ENCODE data around the gene ZIK1.

The ZIK1 gene

DNA sequence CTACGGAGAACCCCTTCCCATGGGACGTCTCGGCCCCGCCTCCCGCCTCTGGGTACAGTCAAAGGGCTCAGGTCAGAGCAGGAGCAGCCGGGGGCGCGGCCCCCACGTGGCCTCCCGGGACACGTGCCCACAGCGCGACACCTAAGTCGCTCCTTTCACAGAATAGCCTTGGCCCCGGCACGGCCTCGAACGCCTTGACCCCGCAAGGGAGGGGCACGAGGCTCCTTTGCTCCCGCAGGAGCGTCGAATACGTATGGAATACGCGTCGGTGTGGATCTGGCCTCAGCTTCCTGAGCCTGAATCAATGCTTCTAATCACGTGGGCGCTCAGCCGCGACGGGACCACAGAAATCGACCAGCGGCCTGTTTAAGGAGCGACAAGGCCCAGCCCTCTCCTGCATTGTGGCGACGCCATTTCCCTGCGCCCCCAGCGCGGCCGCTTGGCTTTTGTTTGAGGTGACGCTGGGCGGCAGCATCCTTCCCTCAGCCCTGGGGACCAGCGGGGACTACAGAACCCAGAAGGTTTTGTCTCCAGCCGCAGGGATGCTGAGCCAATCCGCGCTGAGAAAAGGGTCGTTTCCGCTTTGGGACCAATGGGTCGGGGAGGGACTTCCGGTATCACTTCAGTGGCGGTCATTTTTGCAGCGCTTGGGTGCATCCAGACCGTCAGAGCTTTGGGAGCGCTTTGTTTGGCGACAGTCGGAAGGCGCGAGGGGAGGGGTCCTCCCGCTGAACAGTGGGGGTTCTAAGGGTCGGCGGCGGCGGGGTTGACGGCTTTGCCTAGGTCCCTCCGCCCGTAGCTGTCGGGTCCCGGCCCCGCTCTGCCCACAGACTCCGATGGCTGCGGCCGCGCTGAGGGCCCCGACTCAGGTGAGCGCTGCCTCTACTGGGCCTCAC lies at the start of gene ZIK1:
Gene ZIK1 (plus strand): TSS at position 625 of the 896 bp plus-strand sequence. CDS start 212 bp downstream, at position 837.
- peak; percentile 57 for DNase-seq

DNA sequence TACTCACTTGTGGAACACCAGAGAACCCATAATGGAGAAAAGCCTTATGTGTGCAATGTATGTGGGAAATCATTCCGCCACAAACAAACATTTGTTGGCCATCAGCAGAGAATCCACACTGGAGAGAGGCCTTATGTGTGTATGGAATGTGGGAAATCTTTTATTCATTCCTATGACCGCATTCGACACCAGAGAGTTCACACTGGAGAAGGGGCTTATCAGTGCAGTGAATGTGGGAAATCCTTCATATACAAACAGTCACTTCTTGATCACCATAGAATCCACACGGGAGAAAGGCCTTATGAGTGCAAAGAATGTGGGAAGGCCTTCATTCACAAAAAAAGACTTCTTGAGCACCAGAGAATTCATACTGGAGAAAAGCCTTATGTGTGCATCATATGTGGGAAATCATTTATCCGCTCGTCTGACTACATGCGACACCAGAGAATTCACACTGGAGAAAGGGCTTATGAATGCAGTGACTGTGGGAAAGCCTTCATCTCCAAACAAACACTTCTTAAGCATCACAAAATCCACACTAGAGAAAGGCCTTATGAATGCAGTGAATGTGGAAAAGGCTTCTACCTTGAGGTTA lies 45.9 kb upstream of the ZIK1 start:
- DNase-seq: no peak

DNA sequence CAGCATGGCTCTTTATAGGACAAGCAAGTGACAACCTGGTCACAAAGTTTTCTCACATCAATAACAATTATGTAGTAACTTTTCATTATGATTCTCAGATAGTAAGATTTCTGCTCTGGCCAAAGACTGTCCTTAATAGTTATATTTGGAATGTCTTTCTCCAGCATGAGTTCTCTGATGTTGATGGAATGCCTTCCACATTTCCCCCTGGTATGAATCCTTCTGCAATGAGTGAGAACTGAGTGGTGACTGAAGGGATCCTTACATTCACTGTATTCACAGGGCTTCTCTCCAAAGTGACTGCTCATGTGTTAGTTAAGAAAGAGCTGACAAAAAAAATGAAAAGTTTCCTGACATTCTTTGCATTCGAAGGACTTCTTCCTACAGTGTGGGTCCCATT lies 37.4 kb upstream of the ZIK1 start:
- no peak for DNase-seq

DNA sequence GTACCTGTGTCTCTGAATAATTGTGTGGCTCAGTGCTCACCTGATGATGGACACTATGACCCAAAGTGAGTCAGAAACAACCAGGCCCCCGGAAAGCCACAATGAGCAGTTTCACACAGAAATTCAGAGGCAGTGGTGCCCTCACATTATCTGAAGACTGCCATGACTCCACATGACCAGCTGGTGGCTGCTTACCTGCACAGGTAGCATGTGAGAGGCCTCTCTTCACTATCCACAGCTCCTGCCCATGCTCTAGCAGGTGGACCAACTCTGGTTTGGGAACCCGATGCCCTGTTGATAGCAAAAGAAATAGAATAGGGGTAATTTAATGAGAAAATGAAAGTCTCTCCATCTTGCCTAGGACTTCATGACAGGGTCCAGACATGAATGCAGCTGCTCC lies 31.5 kb upstream of the ZIK1 start:
- no peak for DNase-seq

DNA sequence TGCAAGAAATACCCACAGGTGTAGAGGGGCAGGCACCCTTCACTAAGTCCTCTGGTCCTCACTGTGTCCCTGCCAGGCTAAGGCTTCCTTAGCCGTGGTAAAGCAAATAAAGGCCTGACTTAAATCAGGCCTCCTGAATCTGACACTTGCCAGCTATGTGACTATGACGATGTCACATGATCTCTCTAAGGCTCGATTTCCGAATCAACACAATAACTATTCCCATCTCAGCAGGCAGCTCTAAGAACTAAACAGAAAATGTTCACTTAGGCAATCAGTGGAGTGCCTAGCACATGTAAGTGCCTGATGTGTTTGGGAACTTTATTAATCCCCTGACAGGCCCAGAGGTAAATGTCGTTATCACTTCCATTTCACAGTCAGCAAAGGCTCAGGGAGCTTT lies 26.3 kb upstream of the ZIK1 start:
- no peak for DNase-seq

DNA sequence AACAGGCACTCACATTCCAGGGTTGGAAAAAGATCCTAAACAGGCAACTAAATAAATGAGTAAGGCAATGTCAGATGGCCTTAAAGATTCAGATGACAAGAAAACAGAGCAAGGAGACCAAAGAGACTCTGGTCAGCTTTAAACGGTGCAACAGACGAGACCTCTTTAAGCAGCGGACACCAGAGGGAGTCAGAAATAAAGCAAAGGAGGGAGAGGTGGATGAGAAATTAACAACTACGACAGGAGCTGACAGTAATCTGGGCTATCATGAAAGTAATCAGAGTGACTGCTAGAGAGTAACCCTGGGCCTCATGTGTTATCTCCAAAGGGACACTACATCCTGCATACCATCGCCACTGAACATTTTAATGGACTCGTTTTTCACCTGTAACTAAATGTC lies 25.4 kb upstream of the ZIK1 start:
- no peak for DNase-seq

DNA sequence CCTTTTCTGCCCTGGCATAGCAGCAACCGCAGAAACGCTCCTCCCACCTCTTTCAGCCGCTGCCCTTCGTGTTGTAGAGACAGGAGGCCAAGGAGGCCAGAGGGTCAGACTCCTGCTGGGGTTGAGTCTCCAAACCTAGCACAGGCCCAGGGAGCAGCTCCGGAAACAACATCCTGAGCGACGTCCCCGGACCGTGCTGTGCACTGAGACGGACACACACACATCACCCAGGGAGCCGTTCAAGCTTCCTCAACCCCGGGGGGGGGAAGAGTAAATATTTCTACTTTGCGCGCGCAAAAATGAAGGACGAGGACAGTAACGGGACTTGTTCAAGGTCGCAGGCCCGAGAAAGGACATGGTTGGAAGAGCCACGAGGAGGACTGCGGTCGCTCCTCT lies 24.9 kb upstream of the ZIK1 start:
- DNase-seq: no peak

DNA sequence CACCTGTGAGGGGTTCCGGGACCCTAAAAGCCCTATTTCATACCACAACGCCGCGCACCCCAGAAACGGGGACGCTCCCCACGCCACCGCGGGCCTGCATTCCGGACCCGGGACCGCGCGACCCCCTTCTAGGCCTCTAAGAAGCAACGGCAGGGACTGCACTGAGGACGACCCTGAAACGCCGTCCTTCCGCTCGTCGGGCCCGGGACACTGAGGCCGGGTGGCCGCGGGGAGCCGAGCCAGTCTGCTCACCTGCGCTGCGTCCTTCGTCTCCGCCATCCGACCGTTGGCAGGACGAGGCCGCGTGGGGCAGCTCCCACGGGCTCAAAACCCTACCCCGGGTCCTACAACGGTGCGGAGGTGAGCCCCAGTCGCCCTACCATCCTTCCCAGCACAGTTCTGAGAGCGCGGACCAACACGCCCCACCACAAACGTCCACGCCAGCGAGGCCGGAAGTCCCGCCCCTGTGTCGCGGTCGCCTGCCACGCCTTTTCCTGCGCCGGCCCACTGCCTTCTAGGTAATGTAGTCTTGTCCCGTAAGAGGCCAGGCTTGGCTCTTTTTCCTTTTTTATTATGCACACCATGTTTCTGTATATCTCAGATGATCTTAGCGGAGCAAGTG lies 24.4 kb upstream of the ZIK1 start, which contains the start of gene ZNF550:
Gene ZNF550 (minus strand): TSS at position 460 of the 622 bp plus-strand sequence. CDS start 181 bp downstream, at position 279.
- DNase-seq: peak; percentile 60

DNA sequence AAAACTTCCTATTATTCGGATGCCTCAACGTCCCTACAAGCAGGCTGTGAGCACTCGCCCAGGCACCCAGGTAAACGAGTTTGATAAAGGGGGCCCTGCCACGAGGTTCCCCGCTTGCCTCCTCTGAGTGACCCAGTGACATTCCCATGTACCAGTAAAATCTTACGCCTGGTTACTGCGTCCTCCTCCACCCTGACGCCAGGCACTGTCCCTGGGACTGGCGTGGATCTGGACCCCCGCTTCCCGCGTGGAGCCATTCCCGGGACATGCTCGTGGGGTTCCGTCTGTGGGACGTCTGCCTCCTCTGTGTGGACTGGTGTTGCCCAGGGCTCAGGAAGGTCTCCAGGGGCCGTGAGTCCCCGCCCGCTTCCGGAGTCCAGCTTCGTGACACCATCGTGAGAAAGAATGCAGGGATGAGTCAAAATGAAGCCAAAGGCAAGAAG lies 23.9 kb upstream of the ZIK1 start:
- DNase-seq: no peak

DNA sequence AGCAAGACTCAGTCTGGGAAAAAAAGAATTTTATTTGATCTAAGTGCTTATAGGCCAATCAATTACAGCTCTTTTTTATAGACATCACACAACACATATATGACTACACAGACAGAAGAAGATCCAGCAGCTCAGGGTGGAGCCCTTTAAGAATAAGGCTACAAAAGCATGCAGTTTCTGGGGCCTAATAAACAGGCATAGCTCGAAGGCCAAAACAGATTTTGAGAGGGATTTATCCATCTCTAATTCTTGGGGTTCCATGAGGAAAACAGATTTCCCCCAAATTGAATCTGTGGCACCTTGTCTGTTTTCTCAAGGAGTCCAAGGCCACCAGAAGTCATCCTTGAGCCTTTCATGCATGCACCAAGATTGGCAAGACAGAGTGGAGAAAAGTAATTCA lies 20.4 kb upstream of the ZIK1 start:
- no peak for DNase-seq

DNA sequence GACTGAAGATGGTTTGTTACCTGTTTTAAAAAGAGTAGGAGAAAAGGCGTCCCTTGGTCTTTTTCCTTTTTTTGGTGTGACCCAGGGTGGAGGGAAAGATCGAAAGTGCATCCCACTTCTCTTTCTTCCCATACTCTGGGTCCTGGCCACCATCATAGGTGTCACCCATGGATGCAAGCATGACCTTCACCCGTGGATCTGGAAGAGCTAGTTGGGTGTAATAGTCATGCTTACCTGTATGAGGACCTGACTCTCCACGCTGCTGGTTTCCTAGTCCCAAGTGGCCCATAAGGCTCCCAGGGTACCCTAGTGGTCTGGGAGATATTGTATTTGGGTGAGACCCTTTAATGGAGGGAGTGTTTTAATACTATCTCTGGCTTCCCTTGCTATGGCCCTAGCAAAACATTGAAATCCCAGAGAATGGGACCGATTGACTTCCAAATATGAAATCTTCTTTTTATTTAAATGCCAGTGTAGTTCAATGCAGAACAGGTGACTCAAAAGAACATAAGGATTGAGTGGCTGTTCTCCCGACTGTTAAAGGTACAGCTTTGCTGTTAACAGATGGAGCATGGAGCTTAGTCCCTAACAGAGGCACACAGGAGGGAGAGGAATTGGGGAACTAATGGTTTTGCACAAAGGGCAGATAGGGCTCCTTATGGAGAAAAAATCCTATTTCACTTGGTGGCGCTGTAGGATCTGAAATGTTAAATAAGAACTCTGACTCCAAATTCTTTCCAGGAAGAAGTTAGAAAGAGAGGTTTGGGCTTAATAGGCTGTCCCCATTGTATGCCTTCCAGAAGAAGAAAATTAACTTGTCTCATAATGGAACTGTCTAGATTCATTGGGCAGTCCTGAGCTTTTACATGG lies 17.3 kb upstream of the ZIK1 start:
- DNase-seq: no peak

DNA sequence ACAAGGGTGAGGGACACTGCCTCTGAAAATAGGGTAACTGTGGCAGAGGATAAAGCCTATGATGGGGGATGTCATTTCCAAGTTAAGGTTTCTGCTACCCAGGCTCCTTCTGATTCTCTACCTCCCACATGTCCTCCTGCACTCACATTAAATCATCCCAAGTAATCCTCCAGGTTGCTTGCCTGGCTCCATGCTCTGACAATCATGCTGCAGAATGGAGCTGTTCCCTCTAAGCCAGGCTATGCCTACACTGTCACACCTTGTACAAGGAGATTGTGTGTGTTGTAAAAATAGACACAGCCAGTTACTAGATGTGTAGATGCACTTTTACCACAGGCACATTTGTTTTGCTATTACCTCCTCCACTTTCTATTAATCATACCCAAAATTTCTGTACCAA lies 13.2 kb upstream of the ZIK1 start:
- DNase-seq: no peak

DNA sequence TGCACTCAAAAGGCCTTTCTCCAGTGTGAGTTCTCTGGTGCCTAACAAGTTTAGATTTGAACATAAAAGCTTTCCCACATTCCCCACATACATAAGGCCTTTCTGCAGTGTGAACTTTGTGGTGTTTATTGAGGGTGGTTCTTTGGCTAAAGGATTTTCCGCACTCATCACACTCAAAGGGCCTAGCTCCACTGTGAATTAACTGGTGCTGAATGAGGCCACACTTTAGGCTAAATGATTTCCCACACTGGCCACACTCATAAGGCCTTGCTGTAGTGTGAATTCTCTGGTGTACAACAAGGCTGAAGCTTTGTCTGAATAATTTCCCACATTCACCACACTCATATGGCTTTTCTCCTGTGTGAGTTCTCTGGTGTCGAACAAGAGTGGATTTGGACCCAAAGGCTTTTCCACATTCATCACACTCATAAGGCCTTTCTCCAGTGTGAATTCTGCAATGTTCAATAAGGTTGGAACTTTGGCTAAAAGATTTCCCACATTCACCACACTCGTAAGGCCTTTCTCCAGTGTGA lies 11.5 kb upstream of the ZIK1 start:
- DNase-seq: no peak

DNA sequence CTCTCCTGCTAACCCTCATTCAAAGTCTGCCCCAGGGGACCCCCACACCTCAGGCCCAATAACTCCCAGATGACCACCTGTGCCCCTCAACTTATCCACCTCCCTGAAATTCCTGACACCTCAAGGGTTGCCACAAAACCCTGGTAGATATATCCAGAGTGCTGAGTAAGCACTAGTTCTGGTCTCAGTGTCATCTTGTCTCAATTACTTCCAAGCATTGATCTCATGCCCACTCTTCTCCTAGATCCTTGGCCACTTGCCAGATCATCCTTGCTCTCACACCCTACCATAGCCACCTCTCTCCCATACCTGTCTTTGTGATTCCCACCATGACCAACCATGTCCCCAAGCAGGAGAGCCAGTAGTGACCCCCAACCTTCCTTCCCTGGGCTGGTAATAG lies 7.3 kb upstream of the ZIK1 start:
- no peak for DNase-seq

DNA sequence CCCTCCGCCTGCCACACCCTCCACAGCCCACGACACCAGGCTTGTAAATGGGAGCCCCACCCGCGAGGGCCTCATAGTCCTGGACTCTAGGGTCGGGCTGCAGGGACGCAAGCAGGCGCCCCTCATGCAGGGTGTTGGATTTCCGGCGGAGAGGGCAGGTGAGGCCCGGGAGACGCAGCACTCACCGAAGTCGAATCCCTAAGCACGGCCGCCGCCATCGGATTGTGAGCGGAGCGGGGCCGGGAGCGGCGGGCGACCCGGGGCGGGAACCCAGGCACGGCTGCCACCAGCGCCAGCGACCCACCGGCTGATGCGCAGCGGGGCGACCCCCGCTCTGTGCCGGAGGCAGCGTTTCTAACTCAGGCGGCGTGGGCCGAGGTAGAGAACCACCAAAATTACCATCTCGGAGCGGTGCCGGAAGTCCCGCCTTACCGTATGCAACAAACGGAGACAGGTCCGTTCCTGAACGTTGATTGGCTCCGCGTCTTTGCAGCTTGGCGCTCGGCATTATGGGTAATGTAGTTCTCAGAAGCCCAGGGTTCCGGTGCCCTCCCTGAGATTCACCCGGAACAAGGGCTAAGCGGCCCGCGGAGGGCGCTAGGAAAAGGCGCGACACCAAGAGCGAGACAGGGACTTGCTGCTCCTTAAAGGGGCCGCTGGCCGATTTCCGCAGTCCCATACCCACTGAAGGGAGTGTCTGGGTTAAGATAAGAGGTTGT lies 5.3 kb upstream of the ZIK1 start, which contains the start of gene ZNF416:
Gene ZNF416 (minus strand): TSS at position 425 of the 719 bp plus-strand sequence. CDS start 207 bp downstream, at position 218.
- DNase-seq: peak; percentile 87

DNA sequence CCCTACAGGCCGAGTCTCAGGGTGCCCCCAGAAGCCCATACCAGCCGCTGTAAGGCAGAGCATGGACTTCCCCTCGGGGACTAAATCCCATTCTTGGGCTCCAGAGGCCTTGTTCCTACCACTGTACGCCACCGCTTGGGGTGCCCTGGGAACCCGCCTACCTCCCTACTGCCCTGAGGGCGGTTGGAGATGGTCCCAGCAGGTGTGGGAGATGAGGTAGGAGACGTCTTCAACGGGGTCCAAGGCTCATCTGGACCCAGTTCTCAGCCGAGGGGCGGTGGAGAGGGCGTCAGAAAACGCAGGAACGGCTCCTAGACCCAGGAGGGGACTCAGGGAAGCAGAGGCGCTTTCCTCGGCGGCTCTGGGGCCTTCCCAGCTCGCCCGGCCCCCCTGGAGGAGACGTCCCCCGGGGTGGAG lies 833 bp upstream of the ZIK1 start:
- DNase-seq: no peak

DNA sequence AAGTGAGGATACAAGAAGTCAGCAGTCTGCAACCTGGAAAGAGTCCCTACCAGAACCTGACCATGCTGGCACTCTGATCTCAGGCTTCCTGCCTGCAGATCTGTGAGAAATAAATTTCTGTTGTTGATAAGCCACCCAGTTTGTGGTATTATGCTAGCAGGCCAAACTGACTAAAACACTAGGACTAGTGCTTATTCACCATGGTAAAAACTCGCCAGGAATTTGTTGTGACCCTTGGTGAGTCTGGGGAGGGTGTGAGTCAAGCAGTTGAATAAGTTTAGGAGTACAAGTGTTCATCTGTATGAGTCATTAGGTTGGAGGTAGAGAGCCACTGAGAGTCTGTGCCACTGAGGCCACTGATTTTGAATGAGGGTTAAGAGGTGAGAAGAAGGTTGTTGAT lies 3.6 kb downstream of the ZIK1 start:
- DNase-seq: no peak

DNA sequence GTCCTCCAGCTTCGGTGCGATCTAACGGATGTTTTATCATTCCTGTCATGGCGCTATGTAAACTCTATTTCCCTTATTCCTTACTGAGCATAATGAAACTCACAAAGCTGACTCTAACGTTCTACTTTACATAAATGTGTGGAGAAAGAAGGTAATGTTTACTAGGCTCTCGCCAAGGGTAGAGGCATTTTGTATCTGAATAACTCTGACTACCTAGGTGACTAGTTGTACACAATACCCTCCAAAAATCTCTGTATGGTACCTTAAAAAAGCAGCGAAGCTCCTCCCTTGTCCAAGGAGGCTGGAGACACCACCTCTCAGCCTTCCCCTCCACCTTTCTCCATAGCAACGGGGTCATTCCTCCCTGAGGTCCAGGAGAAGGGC lies 15.4 kb downstream of the ZIK1 start:
- no peak for DNase-seq

DNA sequence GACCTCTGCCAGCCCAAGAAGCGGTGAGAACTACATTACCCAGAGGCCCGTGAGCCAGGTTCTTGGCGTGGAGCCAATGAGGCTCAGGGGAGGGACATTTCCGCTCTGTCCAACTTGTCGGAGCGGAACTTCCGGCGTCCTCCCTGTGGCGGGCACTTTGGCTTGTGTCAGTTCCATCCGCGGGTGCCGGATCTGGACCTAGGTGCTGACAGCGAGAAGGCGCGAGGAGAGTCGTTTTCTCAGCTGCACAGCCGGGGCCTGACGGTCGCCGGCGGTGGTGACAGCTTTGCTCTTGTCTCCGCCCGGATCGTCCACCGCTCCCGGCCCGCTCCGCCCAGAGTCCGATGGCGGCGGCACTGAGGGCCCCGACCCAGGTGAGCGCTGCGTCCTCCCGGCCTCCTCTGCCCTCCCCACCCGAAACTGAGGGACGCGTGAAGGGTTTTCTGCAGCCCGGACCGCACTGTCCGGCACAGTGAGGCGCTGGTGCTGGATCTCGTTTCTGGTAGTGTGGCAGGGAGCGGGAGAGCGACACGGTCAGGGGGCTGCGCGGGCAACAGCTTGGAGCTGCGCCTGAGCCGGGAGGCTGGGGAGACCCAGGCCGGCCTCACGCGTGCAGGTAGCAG lies 15.9 kb downstream of the ZIK1 start, which contains the start of gene ZNF530:
Gene ZNF530 (plus strand): TSS at position 125 of the 623 bp plus-strand sequence. CDS start 4,461 bp downstream, outside the sequence.
- DNase-seq: peak; percentile 22

DNA sequence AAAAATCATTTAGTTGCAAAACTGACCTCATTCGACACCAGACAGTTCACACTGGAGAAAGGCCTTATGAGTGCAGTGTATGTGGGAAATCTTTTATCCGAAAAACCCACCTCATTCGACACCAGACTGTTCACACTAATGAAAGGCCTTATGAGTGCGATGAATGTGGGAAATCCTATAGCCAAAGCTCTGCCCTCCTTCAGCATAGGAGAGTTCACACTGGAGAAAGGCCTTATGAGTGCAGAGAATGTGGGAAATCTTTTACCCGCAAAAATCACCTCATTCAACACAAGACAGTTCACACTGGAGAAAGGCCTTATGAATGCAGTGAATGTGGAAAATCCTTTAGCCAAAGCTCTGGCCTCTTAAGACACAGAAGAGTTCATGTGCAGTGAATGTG lies 23.0 kb downstream of the ZIK1 start:
- no peak for DNase-seq

DNA sequence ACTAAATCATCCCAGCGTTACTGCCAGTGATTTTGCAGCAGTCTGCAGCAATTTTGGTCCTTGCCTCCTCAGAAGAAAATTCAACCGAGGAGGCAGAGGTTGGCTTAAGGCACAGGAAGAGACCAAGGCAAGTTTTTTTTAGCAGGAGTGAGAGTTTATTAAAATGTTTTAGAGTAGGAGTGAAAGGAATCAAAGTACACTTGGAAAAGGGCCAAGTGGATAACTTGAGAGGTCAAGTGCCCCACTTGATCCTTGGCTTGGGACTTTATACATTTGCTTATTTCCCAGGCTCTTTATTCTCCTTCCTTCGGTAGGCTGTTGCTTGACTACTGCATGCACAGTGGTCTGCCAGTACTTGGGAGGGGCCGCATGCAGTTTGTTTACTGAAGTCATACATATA lies 27.2 kb downstream of the ZIK1 start:
- no peak for DNase-seq

All from NCI-H187 treated with DMSO at 0.1 percent for 48 hours (cell line).